Measurements from ENCODE around the gene SNX21.
"Not testable (repeated sequence)": the region's sequence is repeated elsewhere in the genome, so short reads cannot be mapped to it uniquely, and the experiment has no call there.

The SNX21 gene

GRCh38 chr20:45833030-45833882 is at the start of gene SNX21:
SNX21 (plus strand) TSS chr20:45833799; CDS start chr20:45833920, 121 bp downstream.
- ChIA-PET POLR2A (ENCODE audit: low non-redundant PET) (interaction anchor here (0.6 to 1.3 kb wide), 5 partner anchors 8 to 137 kb away, joined by 3 to 6 read pairs (median 4); no protein-coding TSS in a partner anchor), CTCF (interaction anchor here (0.8 kb wide), 1 partner anchor 9 kb away, joined by 4 read pairs; no protein-coding TSS in a partner anchor)
- TF ChIP-seq CTCF (conservative IDR thresholded peaks at IDR 0.05; ENCODE audit: low read depth): no peak
- peak; percentile 88 for DNase-seq (ENCODE audit: low spot score)
- H3K27ac ChIP-seq: peak within 1 kb of the TSS; percentile 92

- H3K27ac ChIP-seq: no peak overlapping the region
- ChIA-PET POLR2A (ENCODE audit: low non-redundant PET) (interaction anchor here (1.7 kb wide), 1 partner anchor 9 kb away, joined by 5 read pairs; no protein-coding TSS in a partner anchor), CTCF (interaction anchor here (0.5 to 1.4 kb wide), 4 partner anchors 10 to 296 kb away, joined by 3 to 4 read pairs (median 3); partner anchors contain the start of gene UBE2C)
- no peak for TF ChIP-seq CTCF (conservative IDR thresholded peaks at IDR 0.05; ENCODE audit: low read depth)
- DNase-seq (ENCODE audit: low spot score): no peak
Measured at GRCh38 chr20:45788351-45788750, 45.2 kb upstream of the SNX21 start.

- TF ChIP-seq CTCF (conservative IDR thresholded peaks at IDR 0.05; ENCODE audit: low read depth): no peak
- ChIA-PET CTCF (no interaction called here), POLR2A (ENCODE audit: low non-redundant PET) (interaction anchor here (0.9 to 1.3 kb wide), 2 partner anchors 12 to 60 kb away, joined by 3 read pairs; no protein-coding TSS in a partner anchor)
- DNase-seq (ENCODE audit: low spot score): no peak
- H3K27ac ChIP-seq: peak overlapping the region; percentile 75
Measured at GRCh38 chr20:45792317-45793118, 41.1 kb upstream of the SNX21 start.

GRCh38 chr20:45796337-45797065 is 37.1 kb upstream of the SNX21 start:
- ChIA-PET CTCF (interaction anchor here (0.6 to 1.3 kb wide), 3 partner anchors 167 to 577 kb away, joined by 3 to 5 read pairs (median 5); no protein-coding TSS in a partner anchor), POLR2A (ENCODE audit: low non-redundant PET) (interaction anchor here (0.7 kb wide), 1 partner anchor 8 kb away, joined by 3 read pairs; no protein-coding TSS in a partner anchor)
- TF ChIP-seq CTCF (conservative IDR thresholded peaks at IDR 0.05; ENCODE audit: low read depth): no peak
- no peak for DNase-seq (ENCODE audit: low spot score)
- no peak overlapping the region for H3K27ac ChIP-seq

- H3K27ac ChIP-seq; CTCF ChIA-PET; DNase-seq (ENCODE audit: low spot score); POLR2A ChIA-PET (ENCODE audit: low non-redundant PET): not testable (repeated sequence)
Measured at GRCh38 chr20:45797510-45797909, 36.1 kb upstream of the SNX21 start.

- H3K27ac ChIP-seq; POLR2A ChIA-PET (ENCODE audit: low non-redundant PET); DNase-seq (ENCODE audit: low spot score): not testable (repeated sequence)
- CTCF ChIA-PET: interaction anchor here (1.0 to 1.4 kb wide), 2 partner anchors 8 to 10 kb away, joined by 3 to 4 read pairs; no protein-coding TSS in a partner anchor
Measured at GRCh38 chr20:45797955-45798354, 35.6 kb upstream of the SNX21 start.

Data from RWPE1 (cell line).